ENCODE results near the gene DNAI1.

DNA sequence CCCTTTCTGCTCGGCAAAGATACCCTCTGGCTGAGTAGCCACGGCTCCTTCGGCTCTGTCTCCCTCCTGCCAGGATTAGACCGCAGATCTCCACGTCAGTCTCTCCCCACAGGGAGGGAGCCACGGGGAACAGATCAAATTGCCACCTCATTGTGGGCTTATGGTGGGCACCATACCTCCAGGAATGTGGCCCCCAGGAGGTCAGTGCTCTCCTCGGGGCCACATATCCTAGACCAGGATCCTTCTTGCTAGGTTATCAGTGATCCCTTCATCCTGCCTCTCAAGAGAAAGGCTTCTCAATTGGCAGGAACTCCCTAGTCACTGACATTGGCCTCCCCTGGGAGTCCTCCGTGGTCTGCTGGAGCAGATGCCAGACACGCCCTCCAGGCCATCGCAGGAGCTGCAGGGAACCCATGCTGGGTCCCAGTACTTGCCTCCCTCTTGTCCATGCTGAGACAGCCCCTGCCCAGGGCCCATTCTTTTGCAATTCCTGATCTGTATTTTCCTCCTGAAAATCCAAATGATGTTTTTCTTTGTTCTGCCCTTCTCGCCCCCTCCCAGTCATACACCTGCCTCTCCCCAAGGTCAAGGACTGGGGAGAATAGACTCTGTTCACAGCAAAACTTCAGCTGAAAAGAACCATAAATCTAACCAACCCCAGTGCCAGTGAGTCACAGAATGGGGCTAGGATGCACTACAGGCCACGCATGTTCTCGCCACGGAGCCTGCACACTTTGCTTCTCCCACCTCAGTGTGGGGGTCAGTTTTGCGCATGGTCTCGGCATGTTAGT is 95.8 kb downstream of the DNAI1 start:
- TF ChIP-seq, protein P1, sequence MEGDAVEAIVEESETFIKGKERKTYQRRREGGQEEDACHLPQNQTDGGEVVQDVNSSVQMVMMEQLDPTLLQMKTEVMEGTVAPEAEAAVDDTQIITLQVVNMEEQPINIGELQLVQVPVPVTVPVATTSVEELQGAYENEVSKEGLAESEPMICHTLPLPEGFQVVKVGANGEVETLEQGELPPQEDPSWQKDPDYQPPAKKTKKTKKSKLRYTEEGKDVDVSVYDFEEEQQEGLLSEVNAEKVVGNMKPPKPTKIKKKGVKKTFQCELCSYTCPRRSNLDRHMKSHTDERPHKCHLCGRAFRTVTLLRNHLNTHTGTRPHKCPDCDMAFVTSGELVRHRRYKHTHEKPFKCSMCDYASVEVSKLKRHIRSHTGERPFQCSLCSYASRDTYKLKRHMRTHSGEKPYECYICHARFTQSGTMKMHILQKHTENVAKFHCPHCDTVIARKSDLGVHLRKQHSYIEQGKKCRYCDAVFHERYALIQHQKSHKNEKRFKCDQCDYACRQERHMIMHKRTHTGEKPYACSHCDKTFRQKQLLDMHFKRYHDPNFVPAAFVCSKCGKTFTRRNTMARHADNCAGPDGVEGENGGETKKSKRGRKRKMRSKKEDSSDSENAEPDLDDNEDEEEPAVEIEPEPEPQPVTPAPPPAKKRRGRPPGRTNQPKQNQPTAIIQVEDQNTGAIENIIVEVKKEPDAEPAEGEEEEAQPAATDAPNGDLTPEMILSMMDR (IDR thresholded peaks at IDR 0.05) = no peak
- no peak for TF ChIP-seq POLR2A (IDR thresholded peaks at IDR 0.05)
